GM18526 (cell line): Measurements from ENCODE around the gene KCP.

Source experiments
- POLR2A ChIP-seq: IDR thresholded peaks from 3 replicates; pipeline ENCODE4 v1.6.1; 2011; ENCODE audit not compliant: insufficient read length; ENCODE audit errors: extremely low read depth

KCP gene

DNA sequence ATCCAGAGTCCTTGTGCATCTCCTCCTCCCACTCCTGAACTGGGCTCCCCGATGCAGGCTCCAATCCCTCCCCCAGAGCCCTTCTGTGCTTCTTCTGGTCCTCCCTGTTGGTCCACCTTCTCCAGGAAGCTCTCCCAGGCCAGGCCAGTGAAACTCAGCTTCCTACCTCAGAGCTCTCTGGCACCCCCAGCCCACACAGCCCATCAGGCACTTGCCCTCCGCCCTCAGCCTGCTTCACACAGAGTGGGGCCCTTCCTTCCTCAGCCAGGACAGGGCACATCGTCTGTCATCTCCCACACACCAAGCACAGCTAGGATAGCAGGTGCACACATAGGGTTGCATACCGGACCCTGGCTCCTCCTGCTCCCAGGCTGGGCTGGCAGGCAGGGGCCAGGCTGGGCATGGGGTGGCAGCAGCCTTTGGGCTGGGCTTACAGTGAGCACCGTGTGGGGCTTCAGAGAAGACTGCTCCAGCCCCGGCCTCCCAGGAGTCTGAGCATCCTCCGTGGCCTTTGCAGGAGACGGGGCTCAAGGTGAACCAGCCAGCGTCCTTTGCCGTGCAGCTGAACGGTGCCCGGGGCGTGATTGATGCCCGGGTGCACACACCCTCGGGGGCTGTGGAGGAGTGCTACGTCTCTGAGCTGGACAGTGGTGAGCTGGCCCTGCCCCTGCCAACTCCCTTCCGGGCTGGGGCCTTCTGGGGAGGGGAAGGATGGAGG is 54.3 kb downstream of the KCP start:
- TF ChIP-seq POLR2A = no peak

DNA sequence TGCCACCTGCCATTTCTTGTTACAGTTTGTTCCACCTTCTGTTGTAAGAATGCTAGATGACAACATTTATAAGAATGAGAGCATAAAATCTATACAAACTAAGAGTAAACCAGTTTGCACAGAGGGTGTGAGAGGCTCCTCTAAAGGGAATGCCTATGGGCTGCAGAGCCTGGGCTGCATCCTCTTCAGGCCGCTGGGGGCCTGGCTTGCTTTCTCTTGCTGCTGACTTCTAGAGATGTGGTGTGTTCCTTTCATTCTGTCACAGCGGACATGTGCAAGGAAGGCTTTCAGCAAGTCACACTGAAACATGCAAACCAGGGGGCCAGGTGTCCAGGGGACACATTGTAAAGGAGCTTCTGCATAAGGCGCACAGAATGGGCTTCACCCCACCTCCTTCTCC is 55.0 kb downstream of the KCP start:
- no peak for TF ChIP-seq POLR2A

DNA sequence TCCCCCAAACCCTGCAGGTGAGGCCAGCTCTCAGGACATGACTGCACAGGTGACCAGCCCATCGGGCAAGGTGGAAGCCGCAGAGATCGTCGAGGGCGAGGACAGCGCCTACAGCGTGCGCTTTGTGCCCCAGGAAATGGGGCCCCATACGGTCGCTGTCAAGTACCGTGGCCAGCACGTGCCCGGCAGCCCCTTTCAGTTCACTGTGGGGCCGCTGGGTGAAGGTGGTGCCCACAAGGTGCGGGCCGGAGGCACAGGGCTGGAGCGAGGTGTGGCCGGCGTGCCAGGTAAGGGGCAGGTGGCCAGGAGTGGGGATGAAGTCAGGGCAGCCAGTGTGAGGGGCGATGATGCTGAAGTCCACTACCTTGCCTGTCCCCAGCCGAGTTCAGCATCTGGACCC is 56.1 kb downstream of the KCP start:
- no peak for TF ChIP-seq POLR2A

DNA sequence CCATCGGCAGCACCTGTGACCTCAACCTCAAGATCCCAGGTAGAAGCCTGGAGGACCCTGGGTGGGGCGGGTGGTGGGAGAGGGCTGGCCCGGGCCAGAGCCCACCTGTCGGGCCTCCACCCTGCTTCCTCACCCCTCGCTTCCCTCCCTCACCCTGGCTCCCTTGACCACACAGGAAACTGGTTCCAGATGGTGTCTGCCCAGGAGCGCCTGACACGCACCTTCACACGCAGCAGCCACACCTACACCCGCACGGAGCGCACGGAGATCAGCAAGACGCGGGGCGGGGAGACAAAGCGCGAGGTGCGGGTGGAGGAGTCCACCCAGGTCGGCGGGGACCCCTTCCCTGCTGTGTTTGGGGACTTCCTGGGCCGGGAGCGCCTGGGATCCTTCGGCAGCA is 56.7 kb downstream of the KCP start:
- no peak for TF ChIP-seq POLR2A

DNA sequence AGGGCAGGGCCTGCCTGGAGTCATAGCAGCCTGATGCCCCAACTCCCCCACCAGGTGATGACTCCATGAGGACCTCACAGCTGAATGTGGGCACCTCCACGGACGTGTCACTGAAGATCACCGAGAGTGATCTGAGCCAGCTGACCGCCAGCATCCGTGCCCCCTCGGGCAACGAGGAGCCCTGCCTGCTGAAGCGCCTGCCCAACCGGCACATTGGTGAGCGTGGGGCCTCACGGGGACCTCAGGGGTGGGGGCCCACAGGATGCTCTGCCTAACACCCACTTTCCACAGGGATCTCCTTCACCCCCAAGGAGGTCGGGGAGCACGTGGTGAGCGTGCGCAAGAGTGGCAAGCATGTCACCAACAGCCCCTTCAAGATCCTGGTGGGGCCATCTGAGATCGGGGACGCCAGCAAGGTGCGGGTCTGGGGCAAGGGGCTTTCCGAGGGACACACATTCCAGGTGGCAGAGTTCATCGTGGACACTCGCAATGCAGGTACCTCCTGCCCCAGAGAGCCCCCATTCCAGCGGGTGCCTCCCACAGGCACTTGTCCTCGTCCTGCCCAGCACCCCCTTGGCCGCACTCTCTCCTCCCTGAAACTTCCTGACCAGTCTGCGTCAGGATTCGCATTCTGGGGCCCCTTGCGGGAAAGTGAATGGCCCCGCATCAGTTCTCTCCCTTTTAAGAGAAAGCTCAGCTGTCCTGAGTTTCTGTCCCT is 57.8 kb downstream of the KCP start:
- TF ChIP-seq POLR2A = no peak

DNA sequence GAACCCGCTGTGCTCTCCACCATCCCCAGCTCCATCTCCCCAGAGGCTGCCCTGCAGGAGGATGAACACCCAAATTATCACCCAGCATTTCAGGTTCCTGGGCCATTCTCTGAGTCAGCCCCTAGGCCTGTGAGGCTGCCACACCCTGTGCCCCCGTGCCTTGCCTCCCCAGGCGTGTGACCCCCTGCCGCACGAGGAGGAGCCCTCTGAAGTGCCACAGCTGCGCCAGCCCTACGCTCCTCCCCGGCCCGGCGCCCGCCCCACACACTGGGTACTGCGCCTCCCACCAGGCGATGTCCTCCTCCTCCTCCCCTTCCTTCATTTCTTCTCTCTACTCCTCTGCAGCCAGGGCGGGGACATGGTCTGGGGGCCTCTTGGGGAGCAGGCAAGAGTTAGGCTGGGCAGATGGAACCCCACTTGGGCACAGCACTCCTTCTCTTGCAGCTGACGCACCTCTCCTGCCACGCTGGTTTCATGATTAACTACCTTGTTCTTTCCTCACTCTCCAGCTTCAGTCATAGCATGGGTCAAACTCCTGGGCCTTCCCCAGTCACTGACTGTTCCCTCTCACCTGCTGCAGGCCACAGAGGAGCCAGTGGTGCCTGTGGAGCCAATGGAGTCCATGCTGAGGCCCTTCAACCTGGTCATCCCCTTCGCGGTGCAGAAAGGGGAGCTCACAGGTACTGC is 60.6 kb downstream of the KCP start:
- TF ChIP-seq POLR2A = no peak

DNA sequence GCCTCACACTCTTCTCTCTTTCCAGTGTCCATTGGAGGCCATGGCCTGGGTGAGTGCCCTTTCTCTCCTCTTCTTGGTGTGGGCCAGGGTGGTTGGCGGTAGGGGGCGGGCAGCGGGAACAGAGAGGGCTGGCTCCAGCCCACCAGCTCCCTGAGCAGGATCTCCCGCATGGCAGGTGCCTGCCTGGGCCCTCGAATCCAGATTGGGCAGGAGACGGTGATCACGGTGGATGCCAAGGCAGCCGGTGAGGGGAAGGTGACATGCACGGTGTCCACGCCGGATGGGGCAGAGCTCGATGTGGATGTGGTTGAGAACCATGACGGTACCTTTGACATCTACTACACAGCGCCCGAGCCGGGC is 61.4 kb downstream of the KCP start:
- TF ChIP-seq POLR2A = no peak

DNA sequence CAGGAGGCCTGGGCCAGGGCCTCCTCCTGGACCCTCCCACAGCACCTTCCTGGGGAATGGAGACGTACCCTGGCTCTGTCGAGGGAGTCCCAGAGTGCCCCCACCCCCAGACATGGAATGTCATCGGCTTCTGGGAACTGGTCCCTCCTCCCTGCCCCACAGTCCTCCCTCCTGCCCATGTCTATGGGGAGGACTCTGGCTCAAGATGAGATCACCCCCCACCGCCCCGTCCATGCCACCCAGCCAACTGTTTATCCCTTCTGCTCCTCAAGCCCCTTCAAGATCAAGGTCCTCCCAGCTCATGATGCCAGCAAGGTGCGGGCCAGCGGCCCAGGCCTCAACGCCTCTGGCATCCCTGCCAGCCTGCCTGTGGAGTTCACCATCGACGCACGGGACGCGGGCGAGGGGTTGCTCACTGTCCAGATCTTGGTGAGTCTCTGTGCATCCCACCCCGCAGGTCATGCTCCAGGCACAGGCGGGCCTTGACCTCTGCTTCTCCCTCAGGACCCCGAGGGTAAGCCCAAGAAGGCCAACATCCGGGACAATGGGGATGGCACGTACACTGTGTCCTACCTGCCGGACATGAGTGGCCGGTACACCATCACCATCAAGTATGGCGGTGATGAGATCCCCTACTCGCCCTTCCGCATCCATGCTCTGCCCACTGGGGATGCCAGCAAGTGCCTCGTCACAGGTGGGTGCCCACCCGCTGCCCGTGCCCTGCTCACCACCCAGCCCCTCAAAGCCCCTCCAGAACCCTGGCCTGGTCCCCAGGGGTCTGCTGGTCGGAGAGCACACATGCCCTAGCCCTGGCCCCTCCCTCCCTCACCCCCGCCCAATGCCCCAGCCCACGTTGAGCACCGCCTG is 62.0 kb downstream of the KCP start:
- TF ChIP-seq POLR2A = no peak

DNA sequence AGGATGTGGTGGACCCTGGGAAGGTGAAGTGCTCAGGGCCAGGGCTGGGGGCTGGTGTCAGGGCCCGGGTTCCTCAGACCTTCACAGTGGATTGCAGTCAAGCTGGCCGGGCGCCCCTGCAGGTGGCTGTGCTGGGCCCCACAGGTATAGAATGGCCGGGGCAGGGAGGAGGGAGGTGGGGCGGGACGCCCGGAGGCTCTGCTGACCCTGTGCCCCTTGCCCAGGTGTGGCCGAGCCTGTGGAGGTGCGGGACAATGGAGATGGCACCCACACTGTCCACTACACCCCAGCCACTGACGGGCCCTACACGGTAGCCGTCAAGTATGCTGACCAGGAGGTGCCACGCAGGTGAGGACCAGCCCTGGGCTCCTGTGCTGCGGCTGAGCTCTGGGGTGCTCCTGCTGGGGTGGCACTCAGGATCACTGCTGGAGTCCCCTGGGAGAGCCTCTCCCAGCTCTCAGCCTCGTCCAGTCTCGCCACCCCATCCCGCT is 62.7 kb downstream of the KCP start:
- TF ChIP-seq POLR2A = no peak

DNA sequence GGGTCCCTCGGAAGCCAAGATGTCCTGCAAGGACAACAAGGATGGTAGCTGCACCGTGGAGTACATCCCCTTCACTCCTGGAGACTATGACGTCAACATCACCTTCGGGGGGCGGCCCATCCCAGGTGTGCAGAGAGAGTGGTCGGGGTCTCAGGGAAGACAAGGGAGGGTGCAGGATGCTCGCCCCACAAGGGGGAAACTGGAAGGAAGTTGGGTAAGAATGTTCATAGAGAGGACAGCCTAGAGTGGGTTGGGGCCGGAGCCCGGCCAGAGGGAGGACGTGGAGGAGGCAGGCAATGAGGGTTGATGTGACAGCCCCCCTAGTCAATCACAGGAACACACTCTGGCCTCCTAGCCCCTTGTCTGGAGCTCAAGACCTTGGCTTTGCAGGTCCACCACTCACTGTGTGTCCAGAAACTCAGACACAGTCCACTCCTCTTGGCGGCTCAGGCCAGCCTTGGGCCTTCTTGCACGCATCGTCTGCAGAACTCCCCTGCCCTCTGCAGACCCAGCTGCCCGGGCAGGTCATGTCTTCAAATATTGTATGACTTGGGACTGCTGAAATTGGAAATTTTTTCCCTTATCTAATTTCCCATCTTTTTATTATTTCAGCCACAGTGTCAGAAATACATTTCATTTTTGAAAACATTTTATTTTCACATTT is 63.6 kb downstream of the KCP start:
- TF ChIP-seq POLR2A = no peak

DNA sequence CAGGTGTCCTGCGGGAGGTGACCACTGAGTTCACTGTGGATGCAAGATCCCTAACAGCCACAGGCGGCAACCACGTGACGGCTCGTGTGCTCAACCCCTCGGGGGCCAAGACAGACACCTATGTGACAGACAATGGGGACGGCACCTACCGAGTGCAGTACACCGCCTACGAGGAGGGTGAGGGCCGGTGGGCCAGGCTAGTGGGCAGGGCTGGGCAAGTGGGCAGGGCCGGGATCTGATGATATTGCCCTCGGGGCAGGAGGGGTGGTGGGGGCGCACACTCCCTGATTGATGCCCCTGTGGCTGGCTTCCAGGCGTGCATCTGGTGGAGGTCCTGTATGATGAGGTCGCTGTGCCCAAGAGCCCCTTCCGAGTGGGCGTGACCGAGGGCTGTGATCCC is 64.5 kb downstream of the KCP start:
- TF ChIP-seq POLR2A = no peak

DNA sequence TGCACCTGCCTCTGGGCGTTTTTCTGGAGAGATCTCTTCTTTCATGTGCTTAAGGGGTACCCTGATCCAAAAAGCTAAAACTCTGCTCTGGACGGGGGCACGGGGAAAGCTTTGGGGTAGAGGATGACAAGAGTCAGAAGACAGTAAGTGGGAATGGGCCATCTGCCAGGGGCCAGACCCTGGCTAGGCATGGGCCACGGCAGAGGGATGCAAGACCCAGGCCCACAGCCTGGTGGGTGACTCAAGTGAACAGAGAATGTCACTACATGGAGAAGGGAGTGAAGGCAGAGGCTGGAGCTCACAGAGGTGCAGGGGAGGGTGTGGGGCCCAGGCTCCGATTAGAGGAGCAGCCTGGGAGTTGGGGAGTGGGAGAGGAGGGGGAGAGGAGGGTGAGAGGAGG is 65.0 kb downstream of the KCP start:
- no peak for TF ChIP-seq POLR2A

DNA sequence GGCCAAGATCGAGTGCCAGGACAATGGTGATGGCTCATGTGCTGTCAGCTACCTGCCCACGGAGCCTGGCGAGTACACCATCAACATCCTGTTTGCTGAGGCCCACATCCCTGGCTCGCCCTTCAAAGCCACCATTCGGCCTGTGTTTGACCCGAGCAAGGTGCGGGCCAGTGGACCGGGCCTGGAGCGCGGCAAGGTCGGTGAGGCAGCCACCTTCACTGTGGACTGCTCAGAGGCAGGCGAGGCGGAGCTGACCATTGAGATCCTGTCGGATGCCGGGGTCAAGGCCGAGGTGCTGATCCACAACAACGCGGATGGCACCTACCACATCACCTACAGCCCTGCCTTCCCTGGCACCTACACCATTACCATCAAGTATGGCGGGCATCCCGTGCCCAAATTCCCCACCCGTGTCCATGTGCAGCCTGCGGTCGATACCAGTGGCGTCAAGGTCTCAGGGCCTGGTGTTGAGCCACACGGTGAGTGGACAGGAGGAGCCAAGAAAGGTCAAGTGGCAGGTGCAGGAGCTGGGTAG is 65.7 kb downstream of the KCP start:
- no peak for TF ChIP-seq POLR2A

DNA sequence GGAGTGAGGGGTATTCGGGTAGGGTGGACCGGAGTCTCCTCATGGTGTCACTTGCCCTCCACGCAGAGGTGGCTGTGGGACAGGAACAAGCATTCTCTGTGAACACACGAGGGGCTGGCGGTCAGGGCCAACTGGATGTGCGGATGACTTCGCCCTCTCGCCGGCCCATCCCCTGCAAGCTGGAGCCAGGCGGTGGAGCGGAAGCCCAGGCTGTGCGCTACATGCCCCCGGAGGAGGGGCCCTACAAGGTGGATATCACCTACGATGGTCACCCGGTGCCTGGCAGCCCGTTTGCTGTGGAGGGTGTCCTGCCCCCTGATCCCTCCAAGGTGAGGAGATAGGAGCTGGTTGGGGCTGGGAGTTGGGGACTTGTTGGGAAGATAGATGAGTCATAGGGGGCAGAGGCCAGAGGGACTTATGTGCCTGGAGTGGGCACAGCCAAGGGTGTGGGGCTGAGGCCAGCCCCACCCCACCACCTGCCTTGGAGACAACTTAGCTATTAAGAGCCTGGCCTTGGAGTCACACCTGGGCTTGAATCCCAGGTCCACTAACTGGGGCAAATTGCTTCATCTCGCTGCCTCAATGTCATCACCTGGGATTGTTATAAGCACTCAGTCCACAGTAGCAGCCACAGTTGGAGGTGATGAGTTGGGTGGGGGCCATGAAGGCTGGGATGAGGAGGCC is 66.4 kb downstream of the KCP start:
- TF ChIP-seq POLR2A = no peak
